ENCODE data around the gene B4GALT5.

B4GALT5 gene

DNA sequence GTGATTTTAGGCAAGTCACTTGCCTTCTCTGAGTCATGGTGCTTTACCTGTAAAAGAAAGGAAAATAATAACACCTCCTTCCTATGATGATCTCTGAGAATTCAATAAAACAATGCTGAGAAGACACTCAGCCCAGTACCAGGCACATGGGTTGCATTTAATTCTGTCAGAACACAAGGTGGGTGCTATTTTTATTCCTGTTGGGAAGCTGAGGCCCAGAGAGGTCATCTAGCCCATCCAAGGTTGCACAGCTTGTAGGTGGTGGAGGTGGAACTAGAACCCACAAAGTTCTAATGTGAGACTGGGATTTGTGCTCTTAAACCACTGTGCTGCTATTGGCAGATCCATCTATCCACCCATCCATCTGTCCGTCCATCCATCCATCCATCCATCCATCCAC is 106.1 kb downstream of the B4GALT5 start:
- no peak for DNase-seq (ENCODE audit: low read depth)

DNA sequence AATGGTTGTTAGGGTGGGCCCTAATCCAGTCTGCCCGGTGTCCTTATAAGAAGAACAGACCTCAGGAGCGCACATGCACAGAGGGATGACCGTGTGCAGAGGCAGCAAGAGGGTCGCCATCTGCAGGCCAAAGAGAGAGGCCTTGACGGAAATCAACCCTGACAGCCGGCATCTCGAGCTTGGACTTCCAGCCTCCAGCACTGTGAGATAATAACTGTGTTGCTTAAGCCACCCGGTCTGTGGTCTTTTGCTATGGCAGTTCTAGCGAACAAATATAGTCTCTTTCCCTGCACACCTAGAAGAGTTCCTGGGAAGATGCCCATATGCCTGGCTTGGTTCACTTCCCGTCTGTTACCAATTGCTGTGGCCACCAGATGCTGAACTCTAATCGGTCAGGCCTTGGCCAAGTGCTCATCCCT is 110.5 kb downstream of the B4GALT5 start:
- DNase-seq (ENCODE audit: low read depth) = no peak

DNA sequence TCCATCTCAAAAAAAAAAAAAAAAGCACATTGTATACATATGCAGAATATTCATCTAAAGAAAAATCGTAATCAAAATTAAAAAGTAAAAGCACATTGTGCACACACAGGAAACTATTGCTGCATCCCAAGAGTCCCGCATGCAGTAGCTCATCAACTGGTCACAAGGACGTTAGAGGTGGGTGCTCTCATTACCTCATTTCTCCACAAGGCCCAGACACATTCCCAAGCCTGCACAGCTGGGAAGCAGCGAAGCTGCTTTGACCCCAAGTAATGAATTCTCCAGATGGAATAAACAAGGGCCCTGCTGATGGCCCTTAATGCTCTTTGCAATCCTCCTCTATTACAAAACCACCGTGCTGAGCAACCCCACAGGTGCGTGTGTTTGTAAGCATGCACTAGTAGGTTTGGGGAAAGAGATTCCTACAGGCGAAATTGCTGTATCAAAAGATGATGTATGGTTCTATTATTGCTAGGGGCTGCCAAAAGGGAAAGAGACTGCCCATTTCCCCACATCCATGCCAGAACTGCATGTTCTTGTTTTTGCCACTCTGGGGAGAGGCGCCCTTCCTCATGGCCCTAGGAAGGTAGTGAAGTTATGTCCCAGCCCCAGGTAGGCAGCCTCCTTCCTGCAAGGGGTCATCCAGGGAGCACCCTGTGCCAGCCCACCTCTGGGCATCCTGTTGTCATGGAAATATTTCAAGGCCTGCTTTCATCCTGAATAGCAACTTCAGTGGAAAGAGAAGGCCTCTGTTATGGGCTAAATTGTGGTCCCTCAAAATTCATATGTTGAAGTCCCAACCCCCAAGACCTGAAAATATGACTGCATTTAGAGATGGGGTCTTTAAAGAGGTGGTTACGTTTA is 111.1 kb downstream of the B4GALT5 start:
- DNase-seq (ENCODE audit: low read depth) = no peak

DNA sequence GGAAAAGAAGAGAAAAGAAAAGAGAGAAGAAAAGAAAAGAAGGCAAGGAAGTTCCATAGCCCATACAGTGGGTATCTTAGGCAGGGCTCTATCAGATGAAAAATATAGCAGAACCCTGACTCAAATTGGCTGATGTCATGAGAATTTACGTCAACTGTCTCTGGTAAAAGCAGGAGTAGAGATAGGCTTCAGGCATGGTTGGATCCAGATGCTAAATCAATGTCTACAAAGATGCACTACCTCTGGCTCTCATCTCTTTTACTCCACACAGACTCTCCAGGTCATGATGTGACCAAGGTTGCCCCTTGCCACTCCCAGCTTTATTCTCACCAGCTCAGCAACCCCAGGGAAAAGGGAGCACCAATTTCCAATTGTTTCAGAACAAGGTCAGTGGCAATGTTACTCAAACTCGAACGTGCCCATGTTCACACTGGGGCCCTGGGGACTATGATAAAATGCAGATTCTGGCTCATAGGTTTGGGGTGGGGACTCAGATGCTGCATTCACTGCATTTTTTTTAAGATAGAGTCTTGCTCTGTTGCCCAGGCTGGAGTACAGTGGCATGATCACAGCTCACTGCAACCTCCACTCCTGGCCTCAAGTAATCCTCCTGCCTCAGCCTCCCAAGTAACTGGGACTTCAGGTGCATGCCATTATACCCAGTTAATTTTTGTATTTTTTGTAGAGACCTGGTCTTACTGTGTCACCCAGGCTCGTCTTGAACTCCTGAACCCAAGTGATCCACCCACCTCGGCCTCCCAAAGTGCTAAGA is 112.3 kb downstream of the B4GALT5 start:
- no peak for DNase-seq (ENCODE audit: low read depth)

DNA sequence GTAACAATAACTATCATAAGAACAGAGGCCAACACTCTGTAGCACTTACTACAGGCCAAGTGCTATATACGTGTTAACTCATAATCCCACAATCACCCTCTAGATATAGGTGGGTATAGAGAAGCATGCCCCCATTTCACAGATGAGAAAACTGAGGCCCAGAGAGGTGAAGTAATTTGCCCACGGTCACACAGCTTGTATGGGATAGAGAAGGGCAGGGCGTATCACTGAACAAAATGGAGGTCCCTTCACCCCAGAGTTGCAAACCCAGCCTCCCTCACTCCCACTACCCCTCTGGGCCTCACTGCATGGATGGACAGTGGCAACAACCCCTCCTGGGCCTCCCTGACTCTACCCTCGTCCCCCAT is 113.9 kb downstream of the B4GALT5 start:
- DNase-seq (ENCODE audit: low read depth) = no peak

DNA sequence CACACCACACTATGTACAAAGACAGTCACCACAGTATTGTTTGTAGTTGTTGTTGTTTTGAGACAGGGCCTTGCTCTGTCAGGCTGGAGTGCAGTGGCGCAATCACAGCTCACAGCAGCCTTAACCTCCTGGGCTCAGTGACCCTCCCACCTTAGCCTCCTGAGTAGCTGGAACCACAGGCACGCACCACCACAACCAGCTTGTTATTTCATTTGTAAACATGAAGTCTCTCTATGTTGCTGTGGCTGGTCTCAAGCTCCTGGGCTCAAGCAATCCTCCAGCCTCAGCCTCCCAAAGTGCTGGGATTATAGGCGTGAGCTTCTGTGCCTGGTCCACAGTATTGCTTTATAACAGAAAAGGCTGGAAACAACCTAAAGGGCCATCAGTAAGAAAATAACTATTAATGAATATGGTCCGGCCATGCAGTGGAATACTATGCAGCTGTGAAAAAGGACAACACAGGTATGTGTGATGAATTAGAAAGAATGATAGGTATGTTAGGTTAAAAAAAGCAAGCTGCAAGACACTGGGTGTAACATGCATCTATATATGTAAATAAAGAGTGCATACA is 115.8 kb downstream of the B4GALT5 start:
- no peak for DNase-seq (ENCODE audit: low read depth)

DNA sequence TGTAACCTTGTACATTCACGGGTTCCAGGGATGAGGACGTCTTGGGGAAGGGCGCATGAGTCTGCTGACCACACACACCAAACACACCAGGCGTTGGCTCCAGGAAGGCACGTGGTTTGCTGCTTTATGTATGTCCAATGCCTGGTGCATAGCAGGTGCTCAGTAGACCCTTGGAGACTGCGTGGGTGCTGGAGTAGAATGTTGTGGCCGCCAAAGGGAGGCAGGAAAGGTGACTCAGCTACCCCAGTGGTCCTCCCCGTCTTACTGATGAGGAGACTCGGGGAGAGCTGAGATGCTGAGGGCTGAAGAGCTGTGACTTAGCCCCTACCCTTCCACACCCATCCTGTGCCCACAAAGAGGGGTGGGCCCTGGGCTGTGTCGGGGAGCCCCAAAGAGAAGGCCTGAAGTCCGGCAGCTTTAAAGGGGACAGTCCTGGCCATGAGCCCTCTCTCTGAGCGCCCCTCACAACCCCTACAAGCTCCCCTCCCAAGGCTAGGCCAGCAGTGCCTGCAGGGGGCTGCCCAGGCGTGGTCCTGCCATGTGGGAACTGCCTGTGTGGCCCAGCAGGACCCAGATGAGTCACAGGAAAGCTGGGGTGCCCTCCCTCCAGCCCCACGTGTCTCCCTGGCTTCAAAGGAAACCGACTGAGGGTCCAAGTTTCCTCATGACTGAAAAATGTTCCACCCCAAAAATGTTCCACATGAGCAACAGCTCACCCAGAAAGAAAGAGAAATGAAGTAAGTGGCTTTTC is 117.7 kb downstream of the B4GALT5 start:
- no peak for DNase-seq (ENCODE audit: low read depth)

DNA sequence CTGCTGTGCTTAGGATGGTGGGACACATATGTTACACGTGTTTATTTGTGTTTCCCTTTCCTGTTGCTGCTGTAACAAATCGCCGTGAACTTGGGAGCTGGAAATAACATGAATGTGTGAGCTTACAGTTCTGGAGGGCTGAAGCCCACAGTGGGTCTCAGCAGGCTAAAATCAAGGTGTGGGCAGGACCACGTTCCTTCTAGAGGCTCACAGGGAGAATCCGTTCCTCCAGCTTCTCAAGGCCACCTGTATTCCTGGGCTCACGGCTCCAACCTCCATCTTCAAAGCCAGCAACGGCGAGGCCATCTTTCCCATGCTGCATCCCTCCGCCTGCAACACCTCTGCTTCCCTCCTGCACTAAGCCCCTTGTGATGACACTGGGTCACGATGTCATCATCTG is 118.3 kb downstream of the B4GALT5 start:
- no peak for DNase-seq (ENCODE audit: low read depth)

DNA sequence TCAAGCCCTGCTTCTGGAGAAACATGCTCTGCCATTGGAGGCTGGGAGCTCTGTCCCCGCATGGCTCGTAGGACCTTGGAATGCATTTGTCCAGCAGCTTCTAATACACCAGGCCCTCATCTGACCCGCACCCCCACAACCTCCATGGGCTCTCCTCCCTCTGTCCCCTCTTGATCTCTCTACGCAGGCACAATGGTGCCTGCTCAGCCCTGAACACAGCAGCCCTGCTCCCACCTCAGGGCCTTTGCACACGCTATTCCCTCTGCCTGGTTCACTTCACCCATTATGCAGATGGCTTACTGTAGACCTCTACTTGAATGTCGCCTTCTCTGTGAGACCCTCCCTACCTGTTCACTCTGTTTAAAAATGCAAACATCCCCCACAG is 118.8 kb downstream of the B4GALT5 start:
- no peak for DNase-seq (ENCODE audit: low read depth)

DNA sequence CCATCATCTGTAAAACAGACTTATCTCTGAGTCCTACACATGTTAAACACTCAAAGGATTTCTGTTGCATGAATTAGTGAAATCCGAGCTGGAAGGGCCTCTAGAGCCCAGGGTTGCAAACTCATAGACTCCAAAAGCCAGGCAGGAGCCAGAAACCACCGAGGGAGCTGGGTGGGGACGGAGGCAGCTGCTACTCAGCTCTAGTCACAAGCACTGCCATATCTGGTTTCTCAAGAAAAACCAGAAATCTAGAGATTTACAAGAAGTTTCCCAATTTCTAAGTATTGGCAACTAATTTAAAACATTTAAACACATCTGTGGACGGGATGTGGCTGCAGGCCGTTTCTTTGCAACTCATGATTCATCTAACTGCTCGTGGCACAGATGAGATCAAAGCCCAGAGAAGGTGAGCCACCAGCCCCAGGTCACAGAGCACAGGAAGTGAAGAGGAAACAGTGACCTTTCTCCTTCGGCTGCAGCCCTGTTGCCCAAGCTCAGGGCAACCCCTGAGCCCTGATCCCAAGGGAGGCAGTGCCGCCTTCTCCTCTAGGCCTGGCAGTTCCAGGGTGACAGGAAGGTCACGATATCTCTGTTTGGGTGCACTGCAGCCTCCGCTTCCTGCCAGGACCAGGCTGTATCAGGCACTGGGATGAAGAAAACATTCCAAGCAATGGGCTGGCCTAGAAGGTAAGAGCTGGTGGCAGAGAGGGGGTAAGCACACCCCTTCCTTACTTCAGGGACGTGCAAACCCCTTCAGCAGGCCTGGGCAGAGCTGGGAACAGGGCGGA is 119.3 kb downstream of the B4GALT5 start:
- DNase-seq (ENCODE audit: low read depth) = no peak

DNA sequence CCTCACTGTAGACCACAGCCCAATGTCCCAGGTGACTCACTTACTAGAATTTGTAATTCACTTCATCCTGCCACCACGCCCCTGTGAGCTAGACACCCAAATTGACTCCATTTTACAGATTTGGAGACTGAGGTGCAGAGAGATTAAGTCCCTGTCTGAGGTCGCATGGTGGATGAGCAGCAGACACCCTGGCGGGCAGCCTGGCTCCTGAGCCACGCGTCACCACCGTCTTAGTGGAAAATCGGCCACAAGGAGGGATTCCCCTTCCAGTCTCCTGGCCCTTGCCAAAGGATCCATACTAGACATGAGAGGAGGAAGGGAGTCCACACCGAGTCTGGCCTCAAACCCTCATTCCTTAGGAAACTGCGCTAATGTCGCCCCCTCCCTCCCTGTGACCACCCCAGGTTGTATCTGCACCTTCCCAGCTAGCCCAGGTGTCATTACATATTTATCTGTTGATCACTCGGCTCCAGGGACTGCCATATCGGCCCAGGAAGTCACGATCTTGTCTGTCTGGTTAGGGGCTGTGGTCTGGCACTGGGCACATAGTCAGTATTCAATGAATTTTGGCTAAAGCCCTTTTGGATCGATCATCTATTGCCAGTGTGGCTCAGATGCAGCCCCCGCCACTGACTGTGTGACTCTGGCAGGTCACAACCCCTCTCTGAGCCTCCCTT is 120.1 kb downstream of the B4GALT5 start:
- DNase-seq (ENCODE audit: low read depth) = no peak

DNA sequence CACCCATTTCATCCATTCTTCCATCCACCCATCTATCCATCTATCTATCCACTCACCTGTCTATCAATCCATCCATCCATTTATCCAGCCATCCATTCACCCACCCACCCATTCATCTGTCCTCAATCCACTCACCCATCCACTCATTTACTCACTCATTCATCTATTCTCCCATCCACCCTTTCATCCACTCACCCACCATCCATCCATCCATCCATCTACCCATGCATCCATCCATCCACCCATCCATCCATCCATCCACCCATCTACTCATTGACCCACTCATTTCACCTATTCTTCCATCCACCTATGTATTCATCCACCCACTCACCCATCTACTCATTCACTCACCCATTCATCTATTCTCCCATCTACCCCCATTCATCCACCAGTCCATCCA is 121.6 kb downstream of the B4GALT5 start:
- no peak for DNase-seq (ENCODE audit: low read depth)

DNA sequence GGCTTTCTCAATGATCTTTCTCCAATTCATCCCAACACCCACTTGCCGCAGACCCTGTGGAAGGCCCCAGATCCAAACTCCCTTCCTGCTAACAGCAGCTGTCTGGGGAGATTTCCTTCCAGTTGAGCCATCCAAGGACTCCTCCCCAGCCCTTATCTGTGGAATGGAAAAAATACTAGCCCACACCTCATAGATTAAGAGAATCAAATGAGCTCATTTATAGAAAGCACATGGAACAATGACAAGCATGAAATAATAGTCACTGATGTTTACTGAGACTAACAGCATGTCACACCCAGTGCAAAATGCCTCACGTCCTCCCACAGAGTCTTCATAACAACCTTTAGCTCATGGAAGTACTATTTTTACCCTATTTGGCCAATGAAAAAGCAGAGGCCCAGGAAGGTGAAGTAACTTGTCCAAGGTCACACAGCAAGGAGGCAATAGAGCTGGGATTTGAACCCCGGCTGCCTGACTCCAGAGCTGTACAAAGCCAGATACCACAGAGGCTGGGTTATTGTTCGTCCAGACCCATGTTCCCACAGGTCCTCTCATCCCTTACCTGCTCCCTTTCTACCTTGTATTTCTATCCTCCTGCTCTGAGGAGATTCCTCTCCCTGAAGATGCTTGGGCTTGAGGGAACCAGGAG is 122.3 kb downstream of the B4GALT5 start:
- DNase-seq (ENCODE audit: low read depth) = no peak

DNA sequence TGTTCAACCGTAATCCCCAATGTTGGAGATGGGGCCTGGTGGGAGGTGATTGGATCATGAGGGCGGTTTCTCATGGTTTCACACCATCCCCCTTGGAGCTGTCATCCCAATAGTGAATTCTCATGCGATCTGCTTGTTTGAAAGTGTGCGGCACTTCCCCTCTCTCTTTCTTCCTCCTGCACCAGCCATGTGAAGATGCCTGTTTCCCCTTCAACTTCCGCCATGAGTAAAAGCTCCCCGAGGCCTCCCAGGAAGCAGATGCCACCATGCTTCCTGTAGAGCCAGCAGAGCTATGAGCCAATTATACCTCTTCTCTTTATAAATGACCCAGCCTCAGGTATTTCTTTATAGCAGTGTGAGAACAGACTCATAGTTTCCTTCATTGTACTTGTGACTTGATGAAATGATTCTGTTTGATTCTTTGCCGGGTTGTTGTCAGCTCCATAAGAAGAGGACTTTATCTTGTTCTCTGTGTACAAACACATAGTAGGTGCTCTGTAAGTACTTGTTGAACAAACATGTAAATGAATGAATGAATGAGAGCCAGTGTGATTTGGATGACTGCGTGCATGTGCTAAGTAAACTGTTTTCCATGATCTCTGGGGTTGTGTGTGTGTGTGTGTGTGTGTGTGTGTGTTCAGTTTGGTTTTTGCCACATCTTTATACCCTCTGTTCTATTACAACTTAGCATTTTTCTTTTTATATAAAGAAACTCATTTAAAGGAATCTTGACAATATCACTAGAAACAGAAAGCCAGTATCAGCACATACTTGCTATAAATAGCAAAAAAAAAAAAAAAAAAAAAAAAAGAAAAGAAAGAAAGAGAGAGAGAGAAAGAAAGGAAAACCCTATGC is 123.3 kb downstream of the B4GALT5 start:
- DNase-seq (ENCODE audit: low read depth) = no peak

DNA sequence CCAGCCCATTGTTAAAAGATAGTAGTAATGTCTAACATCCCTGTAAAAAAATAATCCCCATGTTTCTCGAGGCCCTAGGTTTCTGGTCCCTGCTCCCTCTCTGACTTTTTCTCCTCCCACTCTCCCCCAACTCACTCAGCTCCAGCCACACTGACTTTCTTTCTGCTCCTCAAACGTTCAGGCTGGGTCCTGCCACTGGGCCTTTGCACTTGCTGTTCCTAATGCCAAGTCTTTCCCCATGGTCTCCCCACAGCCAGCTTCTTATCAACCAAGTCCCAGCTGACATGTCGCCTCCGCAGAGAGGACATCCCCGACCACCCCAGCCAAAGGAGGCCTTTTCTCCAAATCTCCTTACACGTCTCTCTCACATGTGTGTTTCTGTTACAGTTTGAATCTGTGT is 123.9 kb downstream of the B4GALT5 start:
- no peak for DNase-seq (ENCODE audit: low read depth)

DNA sequence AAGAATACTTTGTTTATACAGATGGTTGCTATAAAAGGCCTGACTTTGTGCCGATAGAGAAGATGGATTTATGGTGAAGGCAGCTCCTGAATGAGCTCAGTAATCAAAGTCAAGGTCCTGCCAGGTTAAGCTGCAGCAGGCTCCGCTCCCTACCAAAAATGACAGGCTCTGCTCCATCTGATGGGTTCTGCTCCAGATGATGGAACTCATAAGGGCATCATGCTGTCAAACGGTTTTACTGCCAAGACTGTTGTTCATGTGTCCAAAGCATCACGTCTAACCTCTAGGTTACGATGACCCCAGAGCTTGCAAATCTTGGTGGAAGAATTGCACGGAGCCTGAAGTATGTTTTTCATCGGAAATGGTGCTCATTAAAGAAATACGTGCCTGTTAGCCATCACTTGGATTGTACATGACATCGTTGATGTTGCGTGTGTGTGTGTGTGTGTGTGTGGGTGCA is 126.5 kb downstream of the B4GALT5 start:
- DNase-seq (ENCODE audit: low read depth) = no peak

DNA sequence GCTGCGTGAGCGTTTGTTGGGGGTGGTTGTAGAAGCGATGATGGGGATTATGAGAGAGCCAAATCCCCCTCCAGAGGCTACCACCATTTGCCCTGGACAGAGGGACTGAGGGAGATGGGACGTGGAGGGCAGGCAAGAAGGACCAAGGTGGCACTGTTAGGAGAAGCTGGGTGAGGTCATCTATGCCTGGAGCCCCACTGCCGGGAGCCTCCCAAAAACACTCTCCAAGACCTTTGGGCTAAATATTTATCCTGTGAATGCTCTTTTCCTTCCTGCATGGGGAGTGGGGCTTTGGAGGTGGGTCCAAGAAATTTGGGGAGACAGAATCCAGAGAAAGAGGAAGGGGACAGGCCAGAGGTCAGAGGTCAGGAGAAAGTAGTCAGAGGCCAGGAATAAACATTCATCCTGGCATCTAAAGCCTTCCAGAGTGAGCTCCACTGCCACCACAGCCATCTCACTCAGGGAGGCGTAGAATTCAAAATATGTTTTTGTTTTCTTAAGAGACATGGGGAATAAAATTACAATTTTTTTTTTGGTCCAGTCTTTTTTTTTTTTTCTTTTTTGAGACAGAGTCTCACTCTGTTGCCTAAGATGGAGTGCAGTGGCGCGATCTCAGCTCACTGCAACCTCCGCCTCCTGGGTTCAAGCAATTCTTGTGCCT is 128.0 kb downstream of the B4GALT5 start:
- DNase-seq (ENCODE audit: low read depth) = no peak
